Measurements from ENCODE around the gene C5. TPM values are rescaled to one million over a fixed set of nuclear protein-coding genes. Genes with fewer than 3 reads are reported as not detected.
A peak's percentile ranks its signal among the peaks of the same experiment; 100 is the strongest.

C5 gene
- polyA plus RNA-seq, 1 of the 3 experiments (the other 2 are of a cell fraction), result 1.8 TPM

DNA sequence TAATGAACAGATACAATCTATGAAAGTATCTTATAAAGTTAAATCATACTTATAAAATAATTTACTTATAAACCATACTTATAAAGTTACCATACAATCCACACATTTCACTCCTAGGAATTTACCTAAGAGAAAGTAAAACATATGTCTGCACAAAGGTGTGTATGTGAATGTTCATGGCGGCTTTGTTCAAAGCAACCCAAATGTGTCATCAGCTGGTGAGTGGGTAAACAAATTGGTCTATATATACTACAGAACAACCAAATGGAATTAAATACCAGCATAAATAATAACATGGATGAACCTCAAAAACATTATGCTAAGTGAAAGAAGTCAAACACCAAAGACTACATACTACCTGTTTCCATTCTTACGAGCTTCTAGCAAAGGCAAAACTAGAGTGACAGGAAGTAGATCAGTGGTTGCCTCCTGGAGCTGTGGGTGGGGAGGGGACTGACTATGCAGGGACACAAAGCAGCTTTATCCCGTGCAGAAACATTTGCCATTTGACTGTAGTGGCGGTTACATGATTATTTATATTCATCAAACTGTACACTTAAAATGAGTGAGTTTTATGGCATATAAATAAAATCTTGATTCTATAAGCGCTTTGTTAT is 134.1 kb downstream of the C5 start:
- Histone ChIP-seq H3K79me2 (ENCODE audit: insufficient read depth) (no peaks in the 10 kb centered on the region), H3K36me3 (replicated peaks in 1 of 2; ENCODE audit: control insufficient read depth in 1 of 2, insufficient read depth in 2 of 2, low read length in 1 of 2) (no peaks in the 10 kb centered on the region), H3K4me2 (no peak overlapping the region; the same call in 1 of the 2 replicates), H3K9me3 (no peaks in the 10 kb centered on the region), H3K4me1 (ENCODE audit: control insufficient read depth in 1 of 2, insufficient read depth in 2 of 2, low read depth in 1 of 2, low read length in 1 of 2) (peaks cover 25 to 56% of the 10 kb centered on the region in 2 experiments), H3K27me3 (ENCODE audit: insufficient read depth) (no peaks in the 10 kb centered on the region), H3K9ac (no peak overlapping the region), H2AFZ (ENCODE audit: low read depth) (no peak overlapping the region), H3K27ac (ENCODE audit: low read depth in 2 of 2, low read length in 1 of 2) (peak overlapping the region in 1 of 2 experiments; percentile 95; a peak in 2 of 4 replicates), H3K9me2 (no peaks in the 10 kb centered on the region), H3K4me3 (ENCODE audit: low read depth in 2 of 2, low read length in 1 of 2) (no peak overlapping the region), H4K20me1 (ENCODE audit: insufficient read depth) (no peaks in the 10 kb centered on the region), H3F3A (replicated peaks; ENCODE audit: insufficient read depth) (peaks cover 5% of the 10 kb centered on the region)
- TF ChIP-seq, protein P1, sequence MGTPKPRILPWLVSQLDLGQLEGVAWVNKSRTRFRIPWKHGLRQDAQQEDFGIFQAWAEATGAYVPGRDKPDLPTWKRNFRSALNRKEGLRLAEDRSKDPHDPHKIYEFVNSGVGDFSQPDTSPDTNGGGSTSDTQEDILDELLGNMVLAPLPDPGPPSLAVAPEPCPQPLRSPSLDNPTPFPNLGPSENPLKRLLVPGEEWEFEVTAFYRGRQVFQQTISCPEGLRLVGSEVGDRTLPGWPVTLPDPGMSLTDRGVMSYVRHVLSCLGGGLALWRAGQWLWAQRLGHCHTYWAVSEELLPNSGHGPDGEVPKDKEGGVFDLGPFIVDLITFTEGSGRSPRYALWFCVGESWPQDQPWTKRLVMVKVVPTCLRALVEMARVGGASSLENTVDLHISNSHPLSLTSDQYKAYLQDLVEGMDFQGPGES (IDR thresholded peaks at IDR 0.05; ENCODE audit: low read depth, low read length), result no peak
- no peak for TF ChIP-seq NFIC (IDR thresholded peaks at IDR 0.05; ENCODE audit: borderline replicate concordance)
- TF ChIP-seq, protein P2, sequence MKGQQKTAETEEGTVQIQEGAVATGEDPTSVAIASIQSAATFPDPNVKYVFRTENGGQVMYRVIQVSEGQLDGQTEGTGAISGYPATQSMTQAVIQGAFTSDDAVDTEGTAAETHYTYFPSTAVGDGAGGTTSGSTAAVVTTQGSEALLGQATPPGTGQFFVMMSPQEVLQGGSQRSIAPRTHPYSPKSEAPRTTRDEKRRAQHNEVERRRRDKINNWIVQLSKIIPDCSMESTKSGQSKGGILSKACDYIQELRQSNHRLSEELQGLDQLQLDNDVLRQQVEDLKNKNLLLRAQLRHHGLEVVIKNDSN (IDR thresholded peaks at IDR 0.05; ENCODE audit: borderline replicate concordance, low read depth), result no peak
- no peak for TF ChIP-seq FOXJ3 (CRISPR knock-in tag; IDR thresholded peaks at IDR 0.05)
- no peak for TF ChIP-seq EP300 (IDR thresholded peaks at IDR 0.05; ENCODE audit: borderline replicate concordance in 1 of 2, low read depth in 1 of 2, low read length in 1 of 2)
- TF ChIP-seq, protein P3, sequence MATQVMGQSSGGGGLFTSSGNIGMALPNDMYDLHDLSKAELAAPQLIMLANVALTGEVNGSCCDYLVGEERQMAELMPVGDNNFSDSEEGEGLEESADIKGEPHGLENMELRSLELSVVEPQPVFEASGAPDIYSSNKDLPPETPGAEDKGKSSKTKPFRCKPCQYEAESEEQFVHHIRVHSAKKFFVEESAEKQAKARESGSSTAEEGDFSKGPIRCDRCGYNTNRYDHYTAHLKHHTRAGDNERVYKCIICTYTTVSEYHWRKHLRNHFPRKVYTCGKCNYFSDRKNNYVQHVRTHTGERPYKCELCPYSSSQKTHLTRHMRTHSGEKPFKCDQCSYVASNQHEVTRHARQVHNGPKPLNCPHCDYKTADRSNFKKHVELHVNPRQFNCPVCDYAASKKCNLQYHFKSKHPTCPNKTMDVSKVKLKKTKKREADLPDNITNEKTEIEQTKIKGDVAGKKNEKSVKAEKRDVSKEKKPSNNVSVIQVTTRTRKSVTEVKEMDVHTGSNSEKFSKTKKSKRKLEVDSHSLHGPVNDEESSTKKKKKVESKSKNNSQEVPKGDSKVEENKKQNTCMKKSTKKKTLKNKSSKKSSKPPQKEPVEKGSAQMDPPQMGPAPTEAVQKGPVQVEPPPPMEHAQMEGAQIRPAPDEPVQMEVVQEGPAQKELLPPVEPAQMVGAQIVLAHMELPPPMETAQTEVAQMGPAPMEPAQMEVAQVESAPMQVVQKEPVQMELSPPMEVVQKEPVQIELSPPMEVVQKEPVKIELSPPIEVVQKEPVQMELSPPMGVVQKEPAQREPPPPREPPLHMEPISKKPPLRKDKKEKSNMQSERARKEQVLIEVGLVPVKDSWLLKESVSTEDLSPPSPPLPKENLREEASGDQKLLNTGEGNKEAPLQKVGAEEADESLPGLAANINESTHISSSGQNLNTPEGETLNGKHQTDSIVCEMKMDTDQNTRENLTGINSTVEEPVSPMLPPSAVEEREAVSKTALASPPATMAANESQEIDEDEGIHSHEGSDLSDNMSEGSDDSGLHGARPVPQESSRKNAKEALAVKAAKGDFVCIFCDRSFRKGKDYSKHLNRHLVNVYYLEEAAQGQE (IDR thresholded peaks at IDR 0.05; ENCODE audit: low read depth, low read length), result no peak
- no peak for TF ChIP-seq RAD21 (IDR thresholded peaks at IDR 0.05; ENCODE audit: low read length)
- TF ChIP-seq RFX5 (IDR thresholded peaks at IDR 0.05; ENCODE audit: low read length), result no peak
- no peak for TF ChIP-seq ELF1 (IDR thresholded peaks at IDR 0.05)
- 82% methylated on average over 5 of the region's 5 CpGs for WGBS (ENCODE audit: low lambda C conversion rate)
- ChIA-PET CTCF (interaction anchor here (1.0 to 1.7 kb wide), 3 partner anchors 13 to 45 kb away, joined by 3 to 4 read pairs (median 3); no protein-coding TSS in a partner anchor), POLR2A (interaction anchor here (1.1 to 2.3 kb wide), 5 partner anchors 16 to 122 kb away, joined by 3 to 10 read pairs (median 4); partner anchors contain the start of gene FBXW2)
- DNase-seq, result no peak

DNA sequence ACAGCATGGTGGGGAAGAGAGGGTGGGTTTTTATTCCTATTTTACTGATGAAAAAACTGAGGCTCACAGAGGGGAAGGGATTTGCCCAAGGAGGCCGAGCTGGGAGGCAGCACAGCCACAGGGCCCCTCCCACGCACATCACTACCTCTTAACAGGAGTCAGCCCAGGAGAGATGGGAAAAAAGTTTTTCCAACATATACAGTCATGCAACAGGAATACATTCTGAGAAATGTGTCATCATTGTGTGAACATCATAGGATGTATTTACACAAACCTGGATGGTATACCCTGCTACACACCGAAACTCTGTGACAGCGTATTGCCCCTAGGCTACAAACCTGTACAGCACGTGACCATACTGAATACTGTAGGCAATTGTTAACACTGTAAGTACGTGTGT is 135.1 kb downstream of the C5 start:
- Histone ChIP-seq H3K9me2 (no peaks in the 10 kb centered on the region), H2AFZ (ENCODE audit: low read depth) (no peak overlapping the region), H3K4me1 (ENCODE audit: control insufficient read depth in 1 of 2, insufficient read depth in 2 of 2, low read depth in 1 of 2, low read length in 1 of 2) (peaks cover 26 to 46% of the 10 kb centered on the region in 2 experiments), H3K79me2 (ENCODE audit: insufficient read depth) (no peaks in the 10 kb centered on the region), H4K20me1 (ENCODE audit: insufficient read depth) (no peaks in the 10 kb centered on the region), H3K4me2 (no peak overlapping the region), H3K27me3 (ENCODE audit: insufficient read depth) (no peaks in the 10 kb centered on the region), H3K9me3 (no peaks in the 10 kb centered on the region), H3K36me3 (replicated peaks in 1 of 2; ENCODE audit: control insufficient read depth in 1 of 2, insufficient read depth in 2 of 2, low read length in 1 of 2) (no peaks in the 10 kb centered on the region), H3K4me3 (ENCODE audit: low read depth in 2 of 2, low read length in 1 of 2) (no peak overlapping the region), H3K27ac (ENCODE audit: low read depth in 2 of 2, low read length in 1 of 2) (no peak overlapping the region), H3K9ac (no peak overlapping the region), H3F3A (replicated peaks; ENCODE audit: insufficient read depth) (peaks cover 5% of the 10 kb centered on the region)
- POLR2A ChIA-PET, result no interaction called here
- CTCF ChIA-PET, result no interaction called here
- DNase-seq, result no peak
- WGBS (ENCODE audit: low lambda C conversion rate), result 87% methylated on average over 6 of the region's 6 CpGs
- TF ChIP-seq, protein P3 (IDR thresholded peaks at IDR 0.05; ENCODE audit: low read depth, low read length), result no peak
- TF ChIP-seq YY1 (IDR thresholded peaks at IDR 0.05; ENCODE audit: low read depth), result no peak
- TF ChIP-seq MEF2A (IDR thresholded peaks at IDR 0.05; ENCODE audit: borderline replicate concordance, low read depth), result no peak
- TF ChIP-seq RFX5 (IDR thresholded peaks at IDR 0.05; ENCODE audit: low read length), result no peak
- no peak for TF ChIP-seq CHD2 (IDR thresholded peaks at IDR 0.05; ENCODE audit: low read length, partially characterized antibody)
- no peak for TF ChIP-seq EZH2phosphoT487 (IDR thresholded peaks at IDR 0.05; ENCODE audit: borderline replicate concordance, low read depth)
- TF ChIP-seq TCF12 (IDR thresholded peaks at IDR 0.05), result no peak
- no peak for TF ChIP-seq RCOR1 (IDR thresholded peaks at IDR 0.05; ENCODE audit: low read length)
- no peak for TF ChIP-seq FOSL2 (IDR thresholded peaks at IDR 0.05; ENCODE audit: borderline replicate concordance, low read depth)

All from SK-N-SH (cell line).